Endothelial cell of coronary artery (primary cell): ENCODE data around the gene SLC36A2. TPM values are rescaled to one million over a fixed set of nuclear protein-coding genes. Genes with fewer than 3 reads are reported as not detected.

Source experiments
- total RNA-seq: library from RNA; depleted of rRNA; stranded (reverse); fragments of >200 nt; gene quantifications from 2 replicates; pipeline ENCODE4 v1.2.3, GENCODE V29; 2014

SLC36A2 gene
- total RNA-seq = not detected in 2 replicates

GRCh38 chr5:151347369-151347768 lies at the start of gene SLC36A2:
Gene SLC36A2 (minus strand): TSS chr5:151347559. CDS start chr5:151347460, 99 bp downstream.

GRCh38 chr5:151303666-151304065 lies 43.7 kb downstream of the SLC36A2 start, which contains the start of gene SLC36A3:
Gene SLC36A3 (minus strand): TSS chr5:151303766. CDS start chr5:151303354, 412 bp downstream.

Other genes with a start within 250 kb of the SLC36A2 start
- gene ANXA6, start 189.8 kb downstream of the SLC36A2 start, total RNA-seq = 359 and 397 TPM in 2 replicates
- 4.3 and 7.0 TPM in 2 replicates for gene CCDC69, start 123.5 kb downstream of the SLC36A2 start, total RNA-seq
- gene GM2A, start 94.4 kb downstream of the SLC36A2 start, total RNA-seq = 11.9 and 12.4 TPM in 2 replicates
- not detected in 2 replicates for gene SLC36A3, start 43.8 kb downstream of the SLC36A2 start, total RNA-seq
- gene SLC36A1, start 100.0 kb upstream of the SLC36A2 start, total RNA-seq = 2.6 and 2.8 TPM in 2 replicates
- under 0.01 TPM in 1 of 2 replicates, not detected in the other for gene FAT2, start 243.8 kb upstream of the SLC36A2 start, total RNA-seq